ENCODE results near the gene MSRB3. TPM values are rescaled to one million over a fixed set of nuclear protein-coding genes. Genes with fewer than 3 reads are reported as not detected.

Gene MSRB3
- total and polyA plus RNA-seq, 2 of the 8 experiments (the other 6 are each of a cell fraction or from before 2014, with no cell fraction given): 0.32 to 1.2 TPM

Other genes with a start within 250 kb of the MSRB3 start
- 7.8 and 9.1 TPM in 2 replicates for gene WIF1, start 157.4 kb upstream of the MSRB3 start, total RNA-seq (2021; fragmentation: NEBNext Ultra II Directional; extraction: Animal tissue kit (Norgen Biotek cat#: 25700))
- 1.7 and 1.8 TPM in 2 replicates for gene WIF1, start 157.4 kb upstream of the MSRB3 start, polyA plus RNA-seq (2011; rRNA removed)
- gene LEMD3, start 109.1 kb upstream of the MSRB3 start, total RNA-seq (2021; fragmentation: NEBNext Ultra II Directional; extraction: Animal tissue kit (Norgen Biotek cat#: 25700)): 31.7 and 33.2 TPM in 2 replicates
- 5.6 and 5.8 TPM in 2 replicates for gene LEMD3, start 109.1 kb upstream of the MSRB3 start, polyA plus RNA-seq (2011; rRNA removed)